K562 (cell line): Measurements from ENCODE around the gene COMMD9. TPM values are rescaled to one million over a fixed set of nuclear protein-coding genes. Genes with fewer than 3 reads are reported as not detected.

Source experiments
- ESRRA ChIP-seq: fragments of 450-650 bp; IDR thresholded peaks from 2 replicates; pipeline ENCODE4 v1.6.1; 2014; ENCODE audit warnings: low read depth, mild to moderate bottlenecking, moderate library complexity, borderline replicate concordance
- HSF4 ChIP-seq: fragments of 250-450 bp; sonication (Bioruptor Pico); IDR thresholded peaks from 2 replicates; pipeline ENCODE4 v2.1.2; 2022; ENCODE audit warnings: mild to moderate bottlenecking, moderate library complexity, borderline replicate concordance
- KLF1 ChIP-seq: fragments of 450-650 bp; IDR thresholded peaks from 2 replicates; pipeline ENCODE4 v1.6.1; 2016; ENCODE audit warnings: missing genetic modification characterization, missing compliant biosample characterization
- NCOA6 ChIP-seq: fragments of 450-650 bp; IDR thresholded peaks from 2 replicates; pipeline ENCODE4 v1.6.1; 2017; ENCODE audit warnings: mild to moderate bottlenecking
- POLR2A ChIP-seq: fragments of 450-650 bp; conservative IDR thresholded peaks from 2 replicates; pipeline ENCODE4 v1.6.1; 2016
- WHSC1 ChIP-seq: IDR thresholded peaks from one replicate; pipeline ENCODE4 v1.6.1; 2012; ENCODE audit warnings: low read length, control low read depth, inconsistent platforms
- ZNF121 ChIP-seq: sonication (generic); formaldehyde crosslinking; conservative IDR thresholded peaks from 2 replicates; pipeline ENCODE4 v1.8.0; 2022; ENCODE audit warnings: missing genetic modification reagents
- polyA plus RNA-seq, 8 experiments: library from polyadenylated mRNA; depleted of rRNA in 4 of 8; stranded (reverse) in 5 of 8; unstranded in 3 of 8; fragments of >200 nt; fragmentation: Nextera tagmentation in 2 of 8; fragmentation: Illumina TruSeq in 1 of 8; extraction: Ambion mirVana in 2 of 8; extraction: Trizol in 1 of 8; gene quantifications; 2 replicates each; pipeline versions ENCODE4 v1.2.1 to v1.2.3, GENCODE V29; 2011 to 2014; ENCODE audit warnings: inconsistent platforms in 1 of 8, missing spikeins in 1 of 8
- total RNA-seq, 7 experiments: library from RNA; depleted of rRNA in 6 of 7; stranded (reverse); fragments of >200 nt in 6 of 7; fragmentation: Illumina TruSeq in 2 of 7; extraction: Trizol in 2 of 7; gene quantifications; 2 replicates each; pipeline versions ENCODE4 v1.2.1 to v1.2.3, GENCODE V29; 2011 to 2021; ENCODE audit warnings: low replicate concordance in 1 of 7
- TF ChIP-seq, protein P1 (sequence below): fragments of 150-350 bp; IDR thresholded peaks from 2 replicates; pipeline ENCODE4 v1.6.1; 2014; ENCODE audit warnings: low read depth, mild to moderate bottlenecking, low read length, borderline replicate concordance
- TF ChIP-seq, protein P2 (sequence below): IDR thresholded peaks from 2 replicates; pipeline ENCODE4 v1.6.1; 2011; ENCODE audit not compliant: insufficient read length; ENCODE audit errors: extremely low read depth
- TF ChIP-seq, protein P3 (sequence below): fragments of 250-450 bp; sonication (Bioruptor Pico); IDR thresholded peaks from 2 replicates; pipeline ENCODE4 v1.9.0; 2021; ENCODE audit warnings: mild to moderate bottlenecking
- TF ChIP-seq, protein P4 (sequence below): IDR thresholded peaks from 2 replicates; pipeline ENCODE4 v1.6.1; 2011; ENCODE audit warnings: borderline replicate concordance, low read depth, mild to moderate bottlenecking, moderate library complexity, low read length; ENCODE audit not compliant: insufficient read depth, poor library complexity, severe bottlenecking

The COMMD9 gene
- total and polyA plus RNA-seq, 9 of the 15 experiments (the other 6 are each of a cell fraction or from before 2014, with no cell fraction given), result 27.3 to 121 (median 48.0) TPM

DNA sequence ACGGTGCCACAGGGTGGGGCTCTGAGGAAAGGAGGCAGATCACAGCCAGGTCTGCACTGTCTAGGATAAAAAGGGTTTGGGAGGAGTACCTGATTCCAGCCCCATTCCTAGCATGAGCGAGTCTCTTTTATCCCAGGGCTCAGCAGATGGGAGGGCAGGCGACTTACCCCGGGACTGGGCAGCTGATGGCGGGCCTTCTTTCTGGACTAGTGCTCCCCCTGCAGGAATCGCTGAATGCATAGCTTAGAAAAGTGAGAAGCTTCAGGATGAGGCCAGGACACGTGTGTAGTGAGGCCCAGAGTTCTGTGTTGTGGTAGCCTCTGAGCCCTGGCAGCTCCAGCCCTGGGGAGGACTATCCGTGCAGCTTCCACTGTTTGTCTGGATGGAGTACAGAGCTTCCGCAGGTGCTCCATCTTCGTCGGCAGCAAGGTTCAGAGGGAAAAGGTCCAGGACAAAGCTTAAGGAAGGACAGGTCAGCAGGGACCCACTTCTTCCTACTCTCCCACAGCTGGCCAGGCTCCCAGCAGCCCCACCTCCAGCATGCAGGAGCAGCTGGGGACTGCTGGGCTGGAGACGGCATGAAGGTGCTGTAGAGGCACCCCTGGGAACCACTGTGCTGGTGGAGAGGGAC, 30.4 kb downstream of the COMMD9 start (continued):
- TF ChIP-seq HSF4 (CRISPR knock-in tag) (no peak), KLF1 (tag) (no peak), ZNF121 (CRISPR knock-in tag) (no peak), ESRRA (no peak), NCOA6 (no peak), WHSC1 (no peak), POLR2A (no peak)
- TF ChIP-seq, protein P1, sequence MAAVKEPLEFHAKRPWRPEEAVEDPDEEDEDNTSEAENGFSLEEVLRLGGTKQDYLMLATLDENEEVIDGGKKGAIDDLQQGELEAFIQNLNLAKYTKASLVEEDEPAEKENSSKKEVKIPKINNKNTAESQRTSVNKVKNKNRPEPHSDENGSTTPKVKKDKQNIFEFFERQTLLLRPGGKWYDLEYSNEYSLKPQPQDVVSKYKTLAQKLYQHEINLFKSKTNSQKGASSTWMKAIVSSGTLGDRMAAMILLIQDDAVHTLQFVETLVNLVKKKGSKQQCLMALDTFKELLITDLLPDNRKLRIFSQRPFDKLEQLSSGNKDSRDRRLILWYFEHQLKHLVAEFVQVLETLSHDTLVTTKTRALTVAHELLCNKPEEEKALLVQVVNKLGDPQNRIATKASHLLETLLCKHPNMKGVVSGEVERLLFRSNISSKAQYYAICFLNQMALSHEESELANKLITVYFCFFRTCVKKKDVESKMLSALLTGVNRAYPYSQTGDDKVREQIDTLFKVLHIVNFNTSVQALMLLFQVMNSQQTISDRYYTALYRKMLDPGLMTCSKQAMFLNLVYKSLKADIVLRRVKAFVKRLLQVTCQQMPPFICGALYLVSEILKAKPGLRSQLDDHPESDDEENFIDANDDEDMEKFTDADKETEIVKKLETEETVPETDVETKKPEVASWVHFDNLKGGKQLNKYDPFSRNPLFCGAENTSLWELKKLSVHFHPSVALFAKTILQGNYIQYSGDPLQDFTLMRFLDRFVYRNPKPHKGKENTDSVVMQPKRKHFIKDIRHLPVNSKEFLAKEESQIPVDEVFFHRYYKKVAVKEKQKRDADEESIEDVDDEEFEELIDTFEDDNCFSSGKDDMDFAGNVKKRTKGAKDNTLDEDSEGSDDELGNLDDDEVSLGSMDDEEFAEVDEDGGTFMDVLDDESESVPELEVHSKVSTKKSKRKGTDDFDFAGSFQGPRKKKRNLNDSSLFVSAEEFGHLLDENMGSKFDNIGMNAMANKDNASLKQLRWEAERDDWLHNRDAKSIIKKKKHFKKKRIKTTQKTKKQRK, result no peak
- TF ChIP-seq, protein P2, sequence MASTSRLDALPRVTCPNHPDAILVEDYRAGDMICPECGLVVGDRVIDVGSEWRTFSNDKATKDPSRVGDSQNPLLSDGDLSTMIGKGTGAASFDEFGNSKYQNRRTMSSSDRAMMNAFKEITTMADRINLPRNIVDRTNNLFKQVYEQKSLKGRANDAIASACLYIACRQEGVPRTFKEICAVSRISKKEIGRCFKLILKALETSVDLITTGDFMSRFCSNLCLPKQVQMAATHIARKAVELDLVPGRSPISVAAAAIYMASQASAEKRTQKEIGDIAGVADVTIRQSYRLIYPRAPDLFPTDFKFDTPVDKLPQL, result no peak
- TF ChIP-seq, protein P3, sequence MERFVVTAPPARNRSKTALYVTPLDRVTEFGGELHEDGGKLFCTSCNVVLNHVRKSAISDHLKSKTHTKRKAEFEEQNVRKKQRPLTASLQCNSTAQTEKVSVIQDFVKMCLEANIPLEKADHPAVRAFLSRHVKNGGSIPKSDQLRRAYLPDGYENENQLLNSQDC (CRISPR knock-in tag), result no peak
- TF ChIP-seq, protein P4, sequence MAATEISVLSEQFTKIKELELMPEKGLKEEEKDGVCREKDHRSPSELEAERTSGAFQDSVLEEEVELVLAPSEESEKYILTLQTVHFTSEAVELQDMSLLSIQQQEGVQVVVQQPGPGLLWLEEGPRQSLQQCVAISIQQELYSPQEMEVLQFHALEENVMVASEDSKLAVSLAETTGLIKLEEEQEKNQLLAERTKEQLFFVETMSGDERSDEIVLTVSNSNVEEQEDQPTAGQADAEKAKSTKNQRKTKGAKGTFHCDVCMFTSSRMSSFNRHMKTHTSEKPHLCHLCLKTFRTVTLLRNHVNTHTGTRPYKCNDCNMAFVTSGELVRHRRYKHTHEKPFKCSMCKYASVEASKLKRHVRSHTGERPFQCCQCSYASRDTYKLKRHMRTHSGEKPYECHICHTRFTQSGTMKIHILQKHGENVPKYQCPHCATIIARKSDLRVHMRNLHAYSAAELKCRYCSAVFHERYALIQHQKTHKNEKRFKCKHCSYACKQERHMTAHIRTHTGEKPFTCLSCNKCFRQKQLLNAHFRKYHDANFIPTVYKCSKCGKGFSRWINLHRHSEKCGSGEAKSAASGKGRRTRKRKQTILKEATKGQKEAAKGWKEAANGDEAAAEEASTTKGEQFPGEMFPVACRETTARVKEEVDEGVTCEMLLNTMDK, result peak; percentile 51
